Naive B cell (primary cell): Measurements from ENCODE around the gene ARHGAP21. TPM values are rescaled to one million over a fixed set of nuclear protein-coding genes. Genes with fewer than 3 reads are reported as not detected.

Source experiments
- ATAC-seq, 2 donors: fragments of 150-1000 bp; cut with Tn5 transposase; 2 replicates each; pipeline ENCODE4 v1.10.0; 2021; ENCODE audit warnings: low read depth in 2 of 2, mild to moderate bottlenecking in 2 of 2, moderate library complexity in 2 of 2
- DNase-seq: peaks from one replicate; pipeline ENCODE4 v3.0.0; 2022
- H3K27ac Mint-ChIP-seq, 6 donors: one replicate each; pipeline ENCODE4 v1.8.0; 2020 to 2022; ENCODE audit warnings: mild to moderate bottlenecking in 6 of 6, mixed read lengths in 6 of 6, moderate library complexity in 5 of 6, inconsistent platforms in 2 of 6
- H3K27me3 Mint-ChIP-seq, 3 donors: one replicate each; pipeline ENCODE4 v1.8.0; 2021 to 2022; ENCODE audit warnings: mixed read lengths in 3 of 3, mild to moderate bottlenecking in 1 of 3
- H3K36me3 Mint-ChIP-seq, 2 donors: one replicate each; pipeline ENCODE4 v1.8.0; 2020 to 2022; ENCODE audit warnings: mixed read lengths in 2 of 2, inconsistent platforms in 1 of 2, mild to moderate bottlenecking in 1 of 2
- H3K4me1 Mint-ChIP-seq, 3 donors: one replicate each; pipeline ENCODE4 v1.8.0; 2020 to 2022; ENCODE audit warnings: mixed read lengths in 3 of 3, inconsistent platforms in 1 of 3, mild to moderate bottlenecking in 1 of 3, moderate library complexity in 1 of 3
- H3K4me3 Mint-ChIP-seq, 8 donors: one replicate each; pipeline ENCODE4 v1.8.0; 2020 to 2022; ENCODE audit warnings: mild to moderate bottlenecking in 8 of 8, mixed read lengths in 8 of 8, moderate library complexity in 8 of 8, inconsistent platforms in 2 of 8
- H3K9me3 Mint-ChIP-seq, 7 donors: one replicate each; pipeline ENCODE4 v1.8.0; 2020 to 2022; ENCODE audit warnings: mixed read lengths in 7 of 7, mild to moderate bottlenecking in 5 of 7, inconsistent platforms in 2 of 7, moderate library complexity in 1 of 7
- polyA plus RNA-seq, 6 donors: library from polyadenylated mRNA; unstranded; fragments of 300-500 nt; fragmentation: Illumina TruSeq; gene quantifications; one replicate each; pipeline ENCODE4 v1.2.3, GENCODE V29; 2021; ENCODE audit warnings: low read depth in 6 of 6

Gene ARHGAP21
- polyA plus RNA-seq, 6 donors from 2014 or later: 0.30 to 2.2 (median 0.56) TPM; not detected in 1

GRCh38 chr10:24695452-24695851 is 28.2 kb downstream of the ARHGAP21 start:
- DNase-seq (no peak), ATAC-seq (no peak)
- Mint-ChIP-seq H3K4me1 (no peaks in the 10 kb centered on the region), H3K4me3 (no peak overlapping the region), H3K36me3 (peaks cover 0 to 4% of the 10 kb centered on the region in 2 donors), H3K9me3 (no peaks in the 10 kb centered on the region), H3K27me3 (no peaks in the 10 kb centered on the region), H3K27ac (no peak overlapping the region)

DNA sequence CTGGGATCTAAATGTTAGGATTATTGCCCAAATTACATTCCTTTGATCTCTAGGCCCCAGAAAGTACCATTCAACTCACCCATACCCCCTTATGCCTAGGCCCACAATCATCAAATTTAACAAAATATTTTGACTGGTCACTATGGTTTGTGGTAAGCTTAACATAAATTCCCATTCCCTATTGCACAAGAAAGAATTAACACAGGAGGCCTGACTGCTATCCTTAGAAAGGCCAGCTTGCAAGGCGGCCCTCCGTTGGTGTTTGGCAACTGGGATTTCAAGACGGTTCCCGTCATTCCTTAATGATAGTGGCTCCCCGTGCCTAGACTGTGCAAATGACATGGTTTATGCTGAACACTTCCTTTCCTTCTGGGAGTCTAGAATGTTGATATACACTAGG is 29.6 kb downstream of the ARHGAP21 start:
- DNase-seq: no peak
- peaks cover 0 to 4% of the 10 kb centered on the region in 2 donors for H3K36me3 Mint-ChIP-seq
- H3K9me3 Mint-ChIP-seq: no peaks in the 10 kb centered on the region
- H3K4me3 Mint-ChIP-seq: no peak overlapping the region
- no peaks in the 10 kb centered on the region for H3K4me1 Mint-ChIP-seq
- H3K27me3 Mint-ChIP-seq: no peaks in the 10 kb centered on the region
- no peak overlapping the region for H3K27ac Mint-ChIP-seq
- no peak for ATAC-seq

GRCh38 chr10:24690961-24691512 is 32.6 kb downstream of the ARHGAP21 start:
- DNase-seq (no peak), ATAC-seq (no peak)
- H3K27me3 Mint-ChIP-seq: no peaks in the 10 kb centered on the region
- peaks cover 0 to 4% of the 10 kb centered on the region in 2 donors for H3K36me3 Mint-ChIP-seq
- H3K9me3 Mint-ChIP-seq: no peaks in the 10 kb centered on the region
- H3K27ac Mint-ChIP-seq: no peak overlapping the region
- H3K4me1 Mint-ChIP-seq: no peaks in the 10 kb centered on the region
- no peak overlapping the region for H3K4me3 Mint-ChIP-seq

- DNase-seq (no peak), ATAC-seq (no peak)
- H3K27ac Mint-ChIP-seq: no peak overlapping the region
- H3K36me3 Mint-ChIP-seq: peaks cover 0 to 4% of the 10 kb centered on the region in 2 donors
- H3K27me3 Mint-ChIP-seq: no peaks in the 10 kb centered on the region
- H3K4me3 Mint-ChIP-seq: no peak overlapping the region
- H3K9me3 Mint-ChIP-seq: no peaks in the 10 kb centered on the region
- H3K4me1 Mint-ChIP-seq: no peaks in the 10 kb centered on the region
These were observed 37.6 kb downstream of the ARHGAP21 start for GRCh38 chr10:24685958-24686540.

DNA sequence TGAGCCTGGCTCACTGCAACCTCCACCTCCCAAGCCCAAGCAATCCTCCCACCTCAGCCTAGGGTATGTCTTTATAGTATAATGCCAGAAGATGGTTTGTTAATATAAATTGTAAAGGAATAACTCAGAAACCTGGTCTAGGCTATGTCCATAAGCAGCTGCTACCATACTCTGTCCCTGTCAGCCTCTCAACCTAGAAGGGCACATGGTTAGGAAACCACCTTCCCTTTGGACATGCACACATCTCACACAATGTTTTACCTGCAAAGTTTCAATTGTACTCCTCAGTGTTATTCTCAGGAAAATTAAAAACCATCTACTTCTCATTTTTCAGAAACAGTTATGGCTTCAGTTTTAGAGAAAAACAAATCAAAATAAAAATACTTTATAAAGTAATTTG is 40.1 kb downstream of the ARHGAP21 start:
- ATAC-seq (no peak), DNase-seq (no peak)
- Mint-ChIP-seq H3K27ac (peak overlapping the region in 1 of 6 donors; percentile 3), H3K4me1 (no peaks in the 10 kb centered on the region), H3K27me3 (no peaks in the 10 kb centered on the region), H3K36me3 (no peaks in the 10 kb centered on the region), H3K9me3 (peaks cover 0 to 6% (median 0%) of the 10 kb centered on the region in 7 donors), H3K4me3 (no peak overlapping the region)

DNA sequence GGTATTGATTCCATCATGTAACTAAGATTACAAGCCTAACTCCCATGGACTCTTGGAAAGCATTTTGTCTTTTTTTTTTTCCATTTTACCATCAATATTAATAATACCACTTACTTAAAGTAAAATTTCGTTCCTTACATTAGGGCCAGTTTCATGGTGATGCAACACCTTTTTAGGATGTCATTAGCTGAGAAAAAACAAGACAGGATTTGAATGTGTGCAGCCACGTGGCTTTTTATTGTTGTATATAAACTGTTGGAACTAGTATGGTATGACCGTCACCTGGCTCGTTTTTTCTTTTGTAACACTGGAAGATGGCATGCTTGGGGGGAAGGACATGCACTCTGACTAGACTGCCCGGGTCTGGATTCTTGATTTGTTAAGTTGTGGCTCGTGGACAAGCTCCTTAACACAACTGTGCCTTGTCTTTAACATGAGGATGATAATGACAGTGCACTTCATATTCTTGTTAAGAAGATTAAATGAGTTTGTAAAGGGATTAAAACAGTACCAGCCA is 42.1 kb downstream of the ARHGAP21 start:
- H3K4me3 Mint-ChIP-seq: no peak overlapping the region
- ATAC-seq (no peak), DNase-seq (no peak)
- H3K27ac Mint-ChIP-seq: no peak overlapping the region
- H3K9me3 Mint-ChIP-seq: peaks cover 0 to 8% (median 6%) of the 10 kb centered on the region in 7 donors
- no peaks in the 10 kb centered on the region for H3K36me3 Mint-ChIP-seq
- H3K27me3 Mint-ChIP-seq: no peaks in the 10 kb centered on the region
- H3K4me1 Mint-ChIP-seq: no peaks in the 10 kb centered on the region

DNA sequence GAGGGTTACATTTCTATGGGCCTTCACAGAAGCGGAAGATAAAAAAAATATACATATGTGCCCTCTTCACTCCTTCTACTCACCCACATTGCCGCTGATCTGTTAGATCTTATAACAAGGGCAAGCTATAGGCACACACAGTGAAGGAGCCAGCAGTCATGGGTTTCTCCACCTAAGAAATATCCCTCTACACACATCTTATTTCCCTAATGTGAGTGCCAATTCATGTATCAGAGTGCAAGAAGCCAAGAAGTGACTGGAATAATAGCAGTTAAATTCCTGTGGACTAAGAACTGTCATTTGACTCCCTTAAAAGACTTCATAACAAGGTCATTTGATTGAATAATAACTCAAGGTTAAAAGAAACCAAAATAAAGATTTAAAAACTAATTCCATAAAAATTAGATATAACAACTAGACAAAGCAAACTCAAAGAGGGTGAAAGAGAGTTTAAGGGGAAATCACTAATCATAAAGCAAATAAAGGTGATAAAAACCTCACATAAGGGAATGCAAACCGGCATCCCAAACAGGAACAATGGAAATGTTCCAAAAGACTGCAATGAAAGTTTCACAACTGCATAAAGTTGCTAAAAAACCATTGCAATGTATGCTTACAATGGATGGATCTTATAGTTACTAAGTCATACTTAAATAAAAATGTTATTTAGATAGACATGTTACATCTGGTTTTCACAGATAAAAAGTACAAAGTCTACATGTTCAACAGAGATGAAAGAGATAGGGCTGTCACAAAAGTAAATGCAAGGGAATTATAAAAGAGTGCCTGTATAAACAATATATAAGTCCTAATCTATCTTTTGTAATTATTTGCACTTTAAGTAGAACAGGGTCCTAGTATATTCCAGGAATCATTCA is 42.8 kb downstream of the ARHGAP21 start:
- no peaks in the 10 kb centered on the region for H3K36me3 Mint-ChIP-seq
- no peaks in the 10 kb centered on the region for H3K27me3 Mint-ChIP-seq
- no peaks in the 10 kb centered on the region for H3K4me1 Mint-ChIP-seq
- no peak for DNase-seq
- no peak for ATAC-seq
- no peak overlapping the region for H3K4me3 Mint-ChIP-seq
- no peak overlapping the region for H3K27ac Mint-ChIP-seq
- peaks cover 0 to 8% (median 6%) of the 10 kb centered on the region in 7 donors for H3K9me3 Mint-ChIP-seq

DNA sequence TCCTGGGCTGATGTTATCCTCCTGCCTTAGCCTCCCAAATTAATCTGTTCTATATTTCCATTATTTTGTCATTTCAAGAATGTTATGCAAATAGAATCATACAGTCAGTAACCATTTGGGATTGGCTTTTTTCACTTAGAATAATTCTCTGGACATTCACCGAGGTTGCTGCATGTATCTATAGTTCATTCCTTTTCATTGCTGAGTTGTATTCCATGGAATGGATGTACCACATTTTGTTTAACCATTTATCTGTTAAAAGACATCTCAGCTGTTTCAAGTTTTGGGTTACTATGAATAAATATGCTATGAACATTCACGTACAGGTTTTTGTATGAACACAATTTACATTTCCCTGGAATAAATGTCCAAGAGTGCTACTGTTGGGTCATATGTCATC is 44.9 kb downstream of the ARHGAP21 start:
- H3K27me3 Mint-ChIP-seq: no peaks in the 10 kb centered on the region
- no peak overlapping the region for H3K4me3 Mint-ChIP-seq
- peaks cover 0 to 8% (median 6%) of the 10 kb centered on the region in 7 donors for H3K9me3 Mint-ChIP-seq
- no peak overlapping the region for H3K27ac Mint-ChIP-seq
- ATAC-seq: no peak
- H3K4me1 Mint-ChIP-seq: no peaks in the 10 kb centered on the region
- DNase-seq: no peak
- H3K36me3 Mint-ChIP-seq: no peaks in the 10 kb centered on the region

DNA sequence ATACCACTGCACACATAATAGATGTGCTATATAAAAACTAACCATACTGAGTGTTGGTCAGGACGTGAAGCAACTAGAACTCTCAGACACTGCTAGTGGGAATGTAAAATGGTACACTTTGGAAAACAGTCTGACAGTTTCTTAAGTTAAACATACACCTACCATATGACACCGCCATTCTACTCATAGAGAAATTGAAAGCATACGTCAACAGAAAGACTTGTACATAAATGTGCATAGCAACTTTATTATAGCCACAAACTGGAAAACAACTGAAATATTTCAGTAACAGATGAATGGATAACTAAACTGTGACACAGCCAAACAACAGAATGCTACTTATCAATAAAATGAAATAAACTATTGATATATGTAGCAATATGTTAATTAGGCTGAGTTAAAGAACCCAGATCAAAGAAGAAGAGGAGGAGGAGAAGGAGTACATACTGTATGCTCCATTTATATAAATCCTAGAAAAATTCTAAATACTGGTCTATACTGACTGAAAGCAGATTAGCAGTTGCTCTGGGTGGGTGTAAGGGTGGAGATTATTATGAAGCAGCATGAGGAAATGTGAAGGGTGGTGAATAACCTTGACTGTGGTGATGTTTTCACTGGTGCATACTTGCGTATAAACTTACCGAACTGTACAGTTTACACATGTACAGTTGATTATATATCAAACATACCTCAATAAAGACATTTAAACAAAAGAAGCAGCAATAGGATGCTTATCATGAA is 48.6 kb downstream of the ARHGAP21 start:
- Mint-ChIP-seq H3K4me1 (peaks cover 0 to 5% (median 0%) of the 10 kb centered on the region in 3 donors), H3K27ac (no peak overlapping the region), H3K27me3 (peaks cover 0 to 5% (median 0%) of the 10 kb centered on the region in 3 donors), H3K9me3 (peaks cover 0 to 8% (median 6%) of the 10 kb centered on the region in 7 donors), H3K36me3 (no peaks in the 10 kb centered on the region), H3K4me3 (no peak overlapping the region)
- DNase-seq (no peak), ATAC-seq (no peak)

GRCh38 chr10:24670964-24671670 is 52.6 kb downstream of the ARHGAP21 start:
- no peak for DNase-seq
- no peak for ATAC-seq
- Mint-ChIP-seq H3K9me3 (peaks cover 0 to 2% (median 0%) of the 10 kb centered on the region in 7 donors), H3K27ac (peak overlapping the region in 2 of 6 donors; percentile 49 to 56), H3K36me3 (no peaks in the 10 kb centered on the region), H3K4me3 (no peak overlapping the region), H3K4me1 (peaks cover 0 to 5% (median 0%) of the 10 kb centered on the region in 3 donors), H3K27me3 (peaks cover 0 to 5% (median 0%) of the 10 kb centered on the region in 3 donors)

GRCh38 chr10:24669285-24669852 is 54.3 kb downstream of the ARHGAP21 start:
- Mint-ChIP-seq H3K27ac (no peak overlapping the region), H3K27me3 (peaks cover 0 to 5% (median 0%) of the 10 kb centered on the region in 3 donors), H3K36me3 (no peaks in the 10 kb centered on the region), H3K9me3 (peaks cover 0 to 2% (median 0%) of the 10 kb centered on the region in 7 donors), H3K4me3 (no peak overlapping the region), H3K4me1 (peaks cover 0 to 5% (median 0%) of the 10 kb centered on the region in 3 donors)
- DNase-seq (no peak), ATAC-seq (no peak)

DNA sequence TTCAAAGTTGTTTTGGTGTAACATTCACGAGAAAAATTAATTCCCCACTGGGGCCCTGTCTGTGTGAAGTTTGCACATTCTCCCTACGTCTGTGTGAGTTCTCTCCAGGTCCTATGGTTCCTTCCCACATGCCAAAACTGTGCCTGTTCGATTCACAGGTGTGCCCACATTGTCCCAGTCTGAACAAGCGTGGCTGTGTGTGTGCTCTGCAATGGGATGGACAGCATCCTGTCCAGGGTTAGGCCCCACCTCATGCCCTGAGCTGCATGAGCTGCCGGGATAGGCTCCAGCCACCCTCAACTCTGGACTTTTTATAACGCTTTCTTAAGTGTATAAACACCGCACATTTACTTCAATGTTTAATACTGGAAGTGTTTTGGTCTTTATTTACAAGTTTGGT is 55.4 kb downstream of the ARHGAP21 start:
- ATAC-seq: no peak

More for the DNA sequence above, 55.4 kb downstream of the ARHGAP21 start:
- Mint-ChIP-seq H3K4me3 (no peak overlapping the region), H3K27ac (no peak overlapping the region), H3K36me3 (peaks cover 0 to 3% of the 10 kb centered on the region in 2 donors), H3K9me3 (peaks cover 0 to 2% (median 0%) of the 10 kb centered on the region in 7 donors), H3K4me1 (peaks cover 0 to 5% (median 0%) of the 10 kb centered on the region in 3 donors), H3K27me3 (peaks cover 0 to 5% (median 0%) of the 10 kb centered on the region in 3 donors)
- no peak for DNase-seq
